HepG2 (cell line): ENCODE results near the gene CYP2A6. TPM values are rescaled to one million over a fixed set of nuclear protein-coding genes. Genes with fewer than 3 reads are reported as not detected.

Experiments used
- ARNT ChIP-seq: fragments of 450-650 bp; IDR thresholded peaks from 2 replicates; pipeline ENCODE4 v1.6.1; 2017
- ATAD3A ChIP-seq: sonication (generic); formaldehyde crosslinking; IDR thresholded peaks from 2 replicates; pipeline ENCODE4 v1.4.0; 2020; ENCODE audit warnings: missing genetic modification reagents
- NR2F1 ChIP-seq, 2 experiments: fragments of 450-650 bp in 1 of 2; formaldehyde crosslinking in 1 of 2; IDR thresholded peaks; 2 replicates each; pipeline versions ENCODE4 v1.5.0 to v1.6.1; 2016 to 2020; ENCODE audit warnings: mild to moderate bottlenecking in 1 of 2, missing compliant biosample characterization in 1 of 2, missing genetic modification reagents in 1 of 2, moderate library complexity in 1 of 2
- POLR2G ChIP-seq: fragments of 200-400 bp; formaldehyde crosslinking; IDR thresholded peaks from 2 replicates; pipeline ENCODE4 v1.6.1; 2018; ENCODE audit warnings: mild to moderate bottlenecking, low read depth, low read length, moderate library complexity
- RELA ChIP-seq: sonication (generic); formaldehyde crosslinking; IDR thresholded peaks from 2 replicates; pipeline ENCODE4 v1.4.0; 2020; ENCODE audit warnings: missing genetic modification reagents
- SUZ12 ChIP-seq: fragments of 150-350 bp; IDR thresholded peaks from 2 replicates; pipeline ENCODE4 v1.6.1; 2014; ENCODE audit warnings: low read depth, low read length
- TEAD3 ChIP-seq: optimal IDR thresholded peaks from 2 replicates; pipeline ENCODE3; 2016; ENCODE audit warnings: borderline replicate concordance
- ZBTB20 ChIP-seq: sonication (generic); formaldehyde crosslinking; IDR thresholded peaks from 2 replicates; pipeline ENCODE4 v1.8.1; 2023; ENCODE audit warnings: missing genetic modification reagents, low read depth, mild to moderate bottlenecking, borderline replicate concordance
- ZNF549 ChIP-seq: sonication (generic); formaldehyde crosslinking; IDR thresholded peaks from 2 replicates; pipeline ENCODE4 v1.5.0; 2020; ENCODE audit warnings: missing genetic modification reagents
- polyA plus RNA-seq, 8 experiments: library from polyadenylated mRNA; depleted of rRNA in 3 of 8; stranded (reverse) in 7 of 8; unstranded in 1 of 8; fragments of >200 nt; fragmentation: Illumina TruSeq in 4 of 8; extraction: Trizol in 4 of 8; gene quantifications; 2 replicates each; pipeline versions ENCODE4 v1.2.1 to v1.2.3, GENCODE V29; 2011 to 2016; ENCODE audit warnings: low read depth in 4 of 8, missing spikeins in 1 of 8, mixed read lengths in 1 of 8; ENCODE audit not compliant: insufficient read depth in 1 of 8
- total RNA-seq, 5 experiments: library from RNA; depleted of rRNA; stranded (reverse); fragments of >200 nt; fragmentation: Illumina TruSeq; extraction: Trizol; gene quantifications; 2 replicates each; pipeline ENCODE4 v1.2.3, GENCODE V29; 2016; ENCODE audit warnings: low read depth in 1 of 5
- TF ChIP-seq, protein P1 (sequence below): IDR thresholded peaks from 2 replicates; pipeline ENCODE4 v1.6.1; 2016; ENCODE audit warnings: low read depth, missing genetic modification reagents, missing compliant biosample characterization
- TF ChIP-seq, protein P2 (sequence below): sonication (generic); formaldehyde crosslinking; IDR thresholded peaks from 2 replicates; pipeline ENCODE4 v1.5.0; 2020; ENCODE audit warnings: mild to moderate bottlenecking, low read depth, missing genetic modification reagents, borderline replicate concordance
- TF ChIP-seq, protein P3 (sequence below): sonication (generic); formaldehyde crosslinking; IDR thresholded peaks from 2 replicates; pipeline ENCODE4 v1.5.0; 2020; ENCODE audit warnings: mild to moderate bottlenecking, missing genetic modification reagents, borderline replicate concordance
- TF ChIP-seq, protein P4 (sequence below): sonication (generic); formaldehyde crosslinking; IDR thresholded peaks from 2 replicates; pipeline ENCODE4 v1.4.0; 2020; ENCODE audit warnings: missing genetic modification reagents, borderline replicate concordance

The CYP2A6 gene
- total and polyA plus RNA-seq, 2 of the 13 experiments (the other 11 are each of a cell fraction or from before 2014, with no cell fraction given) = not detected

DNA sequence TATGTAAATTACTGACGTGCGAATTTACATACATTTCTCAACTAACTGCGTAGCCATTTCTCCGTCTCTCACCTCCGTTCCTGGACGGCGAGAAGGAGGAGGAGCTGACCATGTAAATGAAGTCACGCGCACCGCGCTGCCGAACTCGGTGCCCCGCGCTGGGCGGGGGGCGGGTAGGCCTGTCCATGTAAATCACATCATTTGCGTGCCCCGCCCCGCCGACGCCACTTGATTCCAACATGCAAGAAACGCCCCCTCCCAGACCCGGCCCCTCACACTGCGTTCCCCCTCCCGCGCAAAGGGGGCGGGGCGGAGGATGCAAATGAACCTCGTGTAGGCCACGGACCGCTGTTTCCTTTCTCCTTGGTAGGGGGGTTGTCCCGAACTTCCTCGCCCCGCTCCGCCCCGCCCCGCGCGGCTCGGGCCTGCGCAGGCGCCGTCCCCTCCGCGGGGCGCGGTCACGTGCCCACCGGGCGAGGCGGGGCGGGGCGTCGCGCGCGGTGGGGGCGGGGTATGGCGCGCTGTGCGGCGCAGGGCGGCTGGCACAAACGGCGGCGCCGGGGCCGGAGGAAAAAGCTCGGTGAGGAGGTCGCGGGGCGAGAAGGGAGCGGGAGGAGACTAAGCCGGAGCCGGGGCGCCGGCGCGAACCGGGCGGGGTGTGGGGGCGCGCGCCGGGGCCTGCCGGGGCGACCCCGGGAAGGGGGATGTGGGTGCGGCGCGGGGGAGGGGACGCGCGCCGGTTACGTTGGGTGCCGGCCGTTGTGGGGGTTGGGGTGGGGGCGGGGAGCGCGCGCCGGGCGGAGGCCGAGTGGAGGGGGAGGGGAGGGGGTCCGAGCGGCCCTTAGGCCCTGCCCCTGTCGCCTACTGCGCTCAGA is 51.3 kb downstream of the CYP2A6 start, which contains the start of gene EGLN2 (continued):
- no peak for TF ChIP-seq ARNT
- TF ChIP-seq TEAD3 (CRISPR knock-in tag) = peak; percentile 18
- TF ChIP-seq POLR2G = peak; percentile 62
- TF ChIP-seq, protein P1, sequence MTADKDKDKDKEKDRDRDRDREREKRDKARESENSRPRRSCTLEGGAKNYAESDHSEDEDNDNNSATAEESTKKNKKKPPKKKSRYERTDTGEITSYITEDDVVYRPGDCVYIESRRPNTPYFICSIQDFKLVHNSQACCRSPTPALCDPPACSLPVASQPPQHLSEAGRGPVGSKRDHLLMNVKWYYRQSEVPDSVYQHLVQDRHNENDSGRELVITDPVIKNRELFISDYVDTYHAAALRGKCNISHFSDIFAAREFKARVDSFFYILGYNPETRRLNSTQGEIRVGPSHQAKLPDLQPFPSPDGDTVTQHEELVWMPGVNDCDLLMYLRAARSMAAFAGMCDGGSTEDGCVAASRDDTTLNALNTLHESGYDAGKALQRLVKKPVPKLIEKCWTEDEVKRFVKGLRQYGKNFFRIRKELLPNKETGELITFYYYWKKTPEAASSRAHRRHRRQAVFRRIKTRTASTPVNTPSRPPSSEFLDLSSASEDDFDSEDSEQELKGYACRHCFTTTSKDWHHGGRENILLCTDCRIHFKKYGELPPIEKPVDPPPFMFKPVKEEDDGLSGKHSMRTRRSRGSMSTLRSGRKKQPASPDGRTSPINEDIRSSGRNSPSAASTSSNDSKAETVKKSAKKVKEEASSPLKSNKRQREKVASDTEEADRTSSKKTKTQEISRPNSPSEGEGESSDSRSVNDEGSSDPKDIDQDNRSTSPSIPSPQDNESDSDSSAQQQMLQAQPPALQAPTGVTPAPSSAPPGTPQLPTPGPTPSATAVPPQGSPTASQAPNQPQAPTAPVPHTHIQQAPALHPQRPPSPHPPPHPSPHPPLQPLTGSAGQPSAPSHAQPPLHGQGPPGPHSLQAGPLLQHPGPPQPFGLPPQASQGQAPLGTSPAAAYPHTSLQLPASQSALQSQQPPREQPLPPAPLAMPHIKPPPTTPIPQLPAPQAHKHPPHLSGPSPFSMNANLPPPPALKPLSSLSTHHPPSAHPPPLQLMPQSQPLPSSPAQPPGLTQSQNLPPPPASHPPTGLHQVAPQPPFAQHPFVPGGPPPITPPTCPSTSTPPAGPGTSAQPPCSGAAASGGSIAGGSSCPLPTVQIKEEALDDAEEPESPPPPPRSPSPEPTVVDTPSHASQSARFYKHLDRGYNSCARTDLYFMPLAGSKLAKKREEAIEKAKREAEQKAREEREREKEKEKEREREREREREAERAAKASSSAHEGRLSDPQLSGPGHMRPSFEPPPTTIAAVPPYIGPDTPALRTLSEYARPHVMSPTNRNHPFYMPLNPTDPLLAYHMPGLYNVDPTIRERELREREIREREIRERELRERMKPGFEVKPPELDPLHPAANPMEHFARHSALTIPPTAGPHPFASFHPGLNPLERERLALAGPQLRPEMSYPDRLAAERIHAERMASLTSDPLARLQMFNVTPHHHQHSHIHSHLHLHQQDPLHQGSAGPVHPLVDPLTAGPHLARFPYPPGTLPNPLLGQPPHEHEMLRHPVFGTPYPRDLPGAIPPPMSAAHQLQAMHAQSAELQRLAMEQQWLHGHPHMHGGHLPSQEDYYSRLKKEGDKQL (CRISPR knock-in tag) = no peak
- TF ChIP-seq NR2F1 (CRISPR knock-in tag; IDR thresholded peaks at IDR 0.05) = no peak
- TF ChIP-seq ZNF549 (CRISPR knock-in tag) = no peak
- TF ChIP-seq, protein P2, sequence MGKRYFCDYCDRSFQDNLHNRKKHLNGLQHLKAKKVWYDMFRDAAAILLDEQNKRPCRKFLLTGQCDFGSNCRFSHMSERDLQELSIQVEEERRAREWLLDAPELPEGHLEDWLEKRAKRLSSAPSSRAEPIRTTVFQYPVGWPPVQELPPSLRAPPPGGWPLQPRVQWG (CRISPR knock-in tag) = no peak
- TF ChIP-seq, protein P3, sequence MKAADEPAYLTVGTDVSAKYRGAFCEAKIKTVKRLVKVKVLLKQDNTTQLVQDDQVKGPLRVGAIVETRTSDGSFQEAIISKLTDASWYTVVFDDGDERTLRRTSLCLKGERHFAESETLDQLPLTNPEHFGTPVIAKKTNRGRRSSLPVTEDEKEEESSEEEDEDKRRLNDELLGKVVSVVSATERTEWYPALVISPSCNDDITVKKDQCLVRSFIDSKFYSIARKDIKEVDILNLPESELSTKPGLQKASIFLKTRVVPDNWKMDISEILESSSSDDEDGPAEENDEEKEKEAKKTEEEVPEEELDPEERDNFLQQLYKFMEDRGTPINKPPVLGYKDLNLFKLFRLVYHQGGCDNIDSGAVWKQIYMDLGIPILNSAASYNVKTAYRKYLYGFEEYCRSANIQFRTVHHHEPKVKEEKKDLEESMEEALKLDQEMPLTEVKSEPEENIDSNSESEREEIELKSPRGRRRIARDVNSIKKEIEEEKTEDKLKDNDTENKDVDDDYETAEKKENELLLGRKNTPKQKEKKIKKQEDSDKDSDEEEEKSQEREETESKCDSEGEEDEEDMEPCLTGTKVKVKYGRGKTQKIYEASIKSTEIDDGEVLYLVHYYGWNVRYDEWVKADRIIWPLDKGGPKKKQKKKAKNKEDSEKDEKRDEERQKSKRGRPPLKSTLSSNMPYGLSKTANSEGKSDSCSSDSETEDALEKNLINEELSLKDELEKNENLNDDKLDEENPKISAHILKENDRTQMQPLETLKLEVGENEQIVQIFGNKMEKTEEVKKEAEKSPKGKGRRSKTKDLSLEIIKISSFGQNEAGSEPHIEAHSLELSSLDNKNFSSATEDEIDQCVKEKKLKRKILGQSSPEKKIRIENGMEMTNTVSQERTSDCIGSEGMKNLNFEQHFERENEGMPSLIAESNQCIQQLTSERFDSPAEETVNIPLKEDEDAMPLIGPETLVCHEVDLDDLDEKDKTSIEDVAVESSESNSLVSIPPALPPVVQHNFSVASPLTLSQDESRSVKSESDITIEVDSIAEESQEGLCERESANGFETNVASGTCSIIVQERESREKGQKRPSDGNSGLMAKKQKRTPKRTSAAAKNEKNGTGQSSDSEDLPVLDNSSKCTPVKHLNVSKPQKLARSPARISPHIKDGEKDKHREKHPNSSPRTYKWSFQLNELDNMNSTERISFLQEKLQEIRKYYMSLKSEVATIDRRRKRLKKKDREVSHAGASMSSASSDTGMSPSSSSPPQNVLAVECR (CRISPR knock-in tag) = no peak; the same call in 1 of the 2 replicates
- no peak for TF ChIP-seq ZBTB20 (CRISPR knock-in tag)
- TF ChIP-seq RELA (CRISPR knock-in tag) = no peak
- TF ChIP-seq ATAD3A (CRISPR knock-in tag) = no peak
- TF ChIP-seq SUZ12 = no peak
- TF ChIP-seq, protein P4, sequence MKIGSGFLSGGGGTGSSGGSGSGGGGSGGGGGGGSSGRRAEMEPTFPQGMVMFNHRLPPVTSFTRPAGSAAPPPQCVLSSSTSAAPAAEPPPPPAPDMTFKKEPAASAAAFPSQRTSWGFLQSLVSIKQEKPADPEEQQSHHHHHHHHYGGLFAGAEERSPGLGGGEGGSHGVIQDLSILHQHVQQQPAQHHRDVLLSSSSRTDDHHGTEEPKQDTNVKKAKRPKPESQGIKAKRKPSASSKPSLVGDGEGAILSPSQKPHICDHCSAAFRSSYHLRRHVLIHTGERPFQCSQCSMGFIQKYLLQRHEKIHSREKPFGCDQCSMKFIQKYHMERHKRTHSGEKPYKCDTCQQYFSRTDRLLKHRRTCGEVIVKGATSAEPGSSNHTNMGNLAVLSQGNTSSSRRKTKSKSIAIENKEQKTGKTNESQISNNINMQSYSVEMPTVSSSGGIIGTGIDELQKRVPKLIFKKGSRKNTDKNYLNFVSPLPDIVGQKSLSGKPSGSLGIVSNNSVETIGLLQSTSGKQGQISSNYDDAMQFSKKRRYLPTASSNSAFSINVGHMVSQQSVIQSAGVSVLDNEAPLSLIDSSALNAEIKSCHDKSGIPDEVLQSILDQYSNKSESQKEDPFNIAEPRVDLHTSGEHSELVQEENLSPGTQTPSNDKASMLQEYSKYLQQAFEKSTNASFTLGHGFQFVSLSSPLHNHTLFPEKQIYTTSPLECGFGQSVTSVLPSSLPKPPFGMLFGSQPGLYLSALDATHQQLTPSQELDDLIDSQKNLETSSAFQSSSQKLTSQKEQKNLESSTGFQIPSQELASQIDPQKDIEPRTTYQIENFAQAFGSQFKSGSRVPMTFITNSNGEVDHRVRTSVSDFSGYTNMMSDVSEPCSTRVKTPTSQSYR = 0 out of 2 replicates have a peak, but pooled peaks have one; percentile 3
